ENCODE data around the gene PRAMEF8.
"Not testable (repeated sequence)": the region's sequence is repeated elsewhere in the genome, so short reads cannot be mapped to it uniquely, and the experiment has no call there.

PRAMEF8 gene

GRCh38 chr1:13285037-13285436, at the start of gene PRAMEF8:
PRAMEF8 (minus strand) TSS chr1:13285137; CDS start chr1:13284091, 1,046 bp downstream.
- DNase-seq (ENCODE audit: low read depth) = not testable (repeated sequence)

- not testable (repeated sequence) for DNase-seq (ENCODE audit: low read depth)
Measured at GRCh38 chr1:13315281-13315680, 30.3 kb upstream of the PRAMEF8 start, which contains the start of gene PRAMEF15. PRAMEF15 (plus strand) TSS chr1:13315581; CDS start chr1:13318408, 2,827 bp downstream.

- DNase-seq (ENCODE audit: low read depth) = not testable (repeated sequence)
Measured at GRCh38 chr1:13303239-13303638, 18.3 kb upstream of the PRAMEF8 start, which contains the start of gene PRAMEF33. PRAMEF33 (plus strand) TSS chr1:13303539; CDS start chr1:13305955, 2,416 bp downstream.

- DNase-seq (ENCODE audit: low read depth) = not testable (repeated sequence)
Measured at GRCh38 chr1:13302197-13302596, 17.3 kb upstream of the PRAMEF8 start.

GRCh38 chr1:13298699-13299098, 13.8 kb upstream of the PRAMEF8 start:
- DNase-seq (ENCODE audit: low read depth) = not testable (repeated sequence)

GRCh38 chr1:13297216-13297931, 12.4 kb upstream of the PRAMEF8 start:
- not testable (repeated sequence) for DNase-seq (ENCODE audit: low read depth)

- DNase-seq (ENCODE audit: low read depth) = not testable (repeated sequence)
Measured at GRCh38 chr1:13289030-13289429, 4.1 kb upstream of the PRAMEF8 start.

GRCh38 chr1:13279617-13280016, 5.3 kb downstream of the PRAMEF8 start:
- DNase-seq (ENCODE audit: low read depth) = not testable (repeated sequence)

GRCh38 chr1:13277016-13277415, 7.9 kb downstream of the PRAMEF8 start:
- DNase-seq (ENCODE audit: low read depth) = not testable (repeated sequence)

- DNase-seq (ENCODE audit: low read depth) = not testable (repeated sequence)
Measured at GRCh38 chr1:13265124-13265523, 19.8 kb downstream of the PRAMEF8 start.

GRCh38 chr1:13253898-13254297, 31.0 kb downstream of the PRAMEF8 start, which contains the start of gene PRAMEF5:
PRAMEF5 (plus strand) TSS chr1:13254198; CDS start chr1:13259269, 5,071 bp downstream.
- DNase-seq (ENCODE audit: low read depth) = not testable (repeated sequence)

GRCh38 chr1:13247122-13247521, 37.8 kb downstream of the PRAMEF8 start:
- not testable (repeated sequence) for DNase-seq (ENCODE audit: low read depth)

GRCh38 chr1:13246554-13246871, 38.4 kb downstream of the PRAMEF8 start:
- not testable (repeated sequence) for DNase-seq (ENCODE audit: low read depth)

- not testable (repeated sequence) for DNase-seq (ENCODE audit: low read depth)
Measured at GRCh38 chr1:13245841-13246553, 38.9 kb downstream of the PRAMEF8 start.

GRCh38 chr1:13243536-13244263, 41.2 kb downstream of the PRAMEF8 start:
- DNase-seq (ENCODE audit: low read depth) = not testable (repeated sequence)

GRCh38 chr1:13239633-13240032, 45.3 kb downstream of the PRAMEF8 start:
- DNase-seq (ENCODE audit: low read depth) = not testable (repeated sequence)

GRCh38 chr1:13237572-13237971, 47.4 kb downstream of the PRAMEF8 start:
- DNase-seq (ENCODE audit: low read depth) = not testable (repeated sequence)

GRCh38 chr1:13234057-13234456, 50.9 kb downstream of the PRAMEF8 start:
- not testable (repeated sequence) for DNase-seq (ENCODE audit: low read depth)

- not testable (repeated sequence) for DNase-seq (ENCODE audit: low read depth)
Measured at GRCh38 chr1:13232056-13232455, 52.9 kb downstream of the PRAMEF8 start.

Measured in stimulated activated CD8-positive, alpha-beta memory T cell treated with anti-CD3 and anti-CD28 coated beads, Interleukin-12 subunit alpha, Interleukin-12 subunit beta, amount 100 ng/mL, for 1 hour (primary cell).